Thyroid gland (tissue), 4 donors: ENCODE measurements around the gene NOS2. TPM values are rescaled to one million over a fixed set of nuclear protein-coding genes. Genes with fewer than 3 reads are reported as not detected.

Experiments used
- DNase-seq, 2 donors: peaks; one replicate each; pipeline ENCODE4 v3.0.0-alpha.2; 2019
- H3K27ac ChIP-seq, 3 donors: fragments of 200-600 bp; sonication (generic); 1 replicate in 2 of 3; 2 replicates in 1 of 3; pipeline ENCODE4 v1.5.1; 2016 to 2019; ENCODE audit warnings: mild to moderate bottlenecking in 1 of 3, moderate library complexity in 1 of 3
- H3K27me3 ChIP-seq: fragments of 200-600 bp; sonication (generic); one replicate; pipeline ENCODE4 v1.5.1; 2019
- H3K36me3 ChIP-seq, 2 donors: fragments of 200-600 bp; sonication (generic); one replicate each; pipeline ENCODE4 v1.5.1; 2016 to 2019
- H3K4me1 ChIP-seq, 2 donors: fragments of 200-600 bp; sonication (generic); one replicate each; pipeline ENCODE4 v1.5.1; 2017 to 2019
- H3K4me3 ChIP-seq, 3 donors: fragments of 200-600 bp; sonication (generic); replicated peaks in 1 of 3; 1 replicate in 2 of 3; 2 replicates in 1 of 3; pipeline ENCODE4 v1.5.1; 2016; ENCODE audit warnings: mild to moderate bottlenecking in 1 of 3
- H3K9me3 ChIP-seq: fragments of 200-600 bp; sonication (generic); one replicate; pipeline ENCODE4 v1.5.1; 2017
- POLR2A ChIP-seq, 2 donors: fragments of 450-650 bp; IDR thresholded peaks; one replicate each; pipeline ENCODE4 v1.6.1; 2017; ENCODE audit warnings: antibody characterized with exemption in 2 of 2, mild to moderate bottlenecking in 2 of 2, moderate library complexity in 1 of 2
- WGBS, 2 donors: methylation state at CpG; one replicate each; pipeline ENCODE4 v1.1.5; 2017; 5-methylcytosine and 5-hydroxymethylcytosine counted together
- intact Hi-C: fragments of 100-400 bp; cut with DNase I; formaldehyde crosslinking; loops from one replicate; pipeline ENCODE4 v1.15.1; 2023
- total RNA-seq, 4 donors: library from RNA; depleted of rRNA; stranded (reverse); fragments of >200 nt; gene quantifications; one replicate each; pipeline ENCODE4 v1.2.3, GENCODE V29; 2016
- TF ChIP-seq, protein P1 (sequence below), 6 experiments: fragments of 200-600 bp in 3 of 6; fragments of 450-650 bp in 3 of 6; sonication (generic) in 3 of 6; IDR thresholded peaks; one replicate each; pipeline ENCODE4 v1.5.1; 2016 to 2019; ENCODE audit warnings: antibody characterized with exemption in 6 of 6, mild to moderate bottlenecking in 2 of 6, inconsistent platforms in 1 of 6, moderate library complexity in 1 of 6

The NOS2 gene
- total RNA-seq, 4 donors from 2014 or later, result 0.22 to 1.1 TPM; not detected in 2

DNA sequence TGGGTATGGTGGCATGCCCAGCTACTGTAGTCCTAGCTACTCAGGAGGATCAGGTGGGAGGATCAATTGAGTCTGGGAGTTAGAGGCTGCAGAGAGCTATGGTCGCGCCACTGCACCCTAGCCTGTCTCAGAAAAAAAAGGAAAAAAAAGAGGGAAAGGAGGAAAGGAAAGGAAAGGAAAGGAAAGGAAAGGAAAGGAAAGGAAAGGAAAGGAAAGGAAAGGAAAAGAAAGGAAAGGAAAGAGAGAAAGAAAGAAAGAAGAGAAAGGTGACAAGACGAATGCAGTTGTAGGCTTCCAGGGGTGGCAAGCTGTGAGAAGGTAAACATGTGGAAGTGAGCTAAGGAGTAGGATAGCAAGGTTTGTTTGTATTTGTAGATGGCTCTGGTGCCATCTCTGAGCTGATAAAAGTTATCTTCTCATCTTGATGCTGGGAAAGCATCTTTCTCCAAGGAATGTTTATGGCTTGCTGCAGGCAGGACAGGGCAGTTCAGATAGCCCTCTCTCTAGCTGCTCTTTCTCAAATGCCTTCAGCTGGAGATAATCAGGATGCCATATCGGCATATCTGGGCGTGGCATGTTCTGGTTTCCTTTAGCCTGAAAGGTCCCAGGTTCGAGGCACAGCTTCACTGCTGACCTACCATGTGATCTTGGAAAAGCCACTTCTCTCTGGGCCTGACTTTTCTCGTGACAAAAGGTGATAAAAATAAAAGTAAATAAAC lies 2.8 kb upstream of the NOS2 start:
- no peak for DNase-seq
- no peak overlapping the region for H3K27ac ChIP-seq
- H3K27me3 ChIP-seq, result no peaks in the 10 kb centered on the region
- H3K4me1 ChIP-seq, result peaks cover 0 to 3% of the 10 kb centered on the region in 2 donors
- H3K36me3 ChIP-seq, result no peaks in the 10 kb centered on the region
- no peak for TF ChIP-seq POLR2A (IDR thresholded peaks at IDR 0.05)
- TF ChIP-seq, protein P1, sequence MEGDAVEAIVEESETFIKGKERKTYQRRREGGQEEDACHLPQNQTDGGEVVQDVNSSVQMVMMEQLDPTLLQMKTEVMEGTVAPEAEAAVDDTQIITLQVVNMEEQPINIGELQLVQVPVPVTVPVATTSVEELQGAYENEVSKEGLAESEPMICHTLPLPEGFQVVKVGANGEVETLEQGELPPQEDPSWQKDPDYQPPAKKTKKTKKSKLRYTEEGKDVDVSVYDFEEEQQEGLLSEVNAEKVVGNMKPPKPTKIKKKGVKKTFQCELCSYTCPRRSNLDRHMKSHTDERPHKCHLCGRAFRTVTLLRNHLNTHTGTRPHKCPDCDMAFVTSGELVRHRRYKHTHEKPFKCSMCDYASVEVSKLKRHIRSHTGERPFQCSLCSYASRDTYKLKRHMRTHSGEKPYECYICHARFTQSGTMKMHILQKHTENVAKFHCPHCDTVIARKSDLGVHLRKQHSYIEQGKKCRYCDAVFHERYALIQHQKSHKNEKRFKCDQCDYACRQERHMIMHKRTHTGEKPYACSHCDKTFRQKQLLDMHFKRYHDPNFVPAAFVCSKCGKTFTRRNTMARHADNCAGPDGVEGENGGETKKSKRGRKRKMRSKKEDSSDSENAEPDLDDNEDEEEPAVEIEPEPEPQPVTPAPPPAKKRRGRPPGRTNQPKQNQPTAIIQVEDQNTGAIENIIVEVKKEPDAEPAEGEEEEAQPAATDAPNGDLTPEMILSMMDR (IDR thresholded peaks at IDR 0.05), result no peak
- intact Hi-C loops, result no loop called here
- no peaks in the 10 kb centered on the region for H3K9me3 ChIP-seq
- H3K4me3 ChIP-seq, result no peak overlapping the region
- WGBS, 2 donors, result 80 to 82% methylated on average over 7 of the region's 7 CpGs

DNA sequence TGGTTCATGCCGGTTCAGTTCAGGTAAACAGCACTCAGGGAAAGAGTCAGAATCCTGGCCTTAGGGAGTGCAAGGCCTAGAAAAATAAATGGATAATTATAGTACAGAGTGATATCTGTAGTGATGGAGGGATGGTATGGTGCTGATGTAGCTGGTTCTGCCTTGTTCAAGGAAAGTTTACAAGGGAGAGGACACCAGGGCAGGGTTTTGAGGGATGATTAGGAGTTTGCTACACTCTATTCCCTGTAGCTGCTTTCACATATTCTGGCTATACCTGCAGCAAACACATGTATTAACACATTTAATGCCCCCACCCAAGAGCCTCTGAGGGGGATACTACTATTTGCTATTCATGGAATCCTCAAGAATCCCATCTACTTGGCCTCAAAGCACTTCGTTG lies 1.7 kb upstream of the NOS2 start:
- no peak for DNase-seq
- no peak for TF ChIP-seq POLR2A (IDR thresholded peaks at IDR 0.05)
- TF ChIP-seq, protein P1 (IDR thresholded peaks at IDR 0.05), result no peak
- Histone ChIP-seq H3K4me1 (no peaks in the 10 kb centered on the region), H3K27me3 (no peaks in the 10 kb centered on the region), H3K27ac (no peak overlapping the region), H3K36me3 (no peaks in the 10 kb centered on the region), H3K9me3 (no peaks in the 10 kb centered on the region), H3K4me3 (no peak overlapping the region)
- WGBS, 2 donors, result 86 to 88% methylated on average over 2 of the region's 2 CpGs
- intact Hi-C loops, result no loop called here

DNA sequence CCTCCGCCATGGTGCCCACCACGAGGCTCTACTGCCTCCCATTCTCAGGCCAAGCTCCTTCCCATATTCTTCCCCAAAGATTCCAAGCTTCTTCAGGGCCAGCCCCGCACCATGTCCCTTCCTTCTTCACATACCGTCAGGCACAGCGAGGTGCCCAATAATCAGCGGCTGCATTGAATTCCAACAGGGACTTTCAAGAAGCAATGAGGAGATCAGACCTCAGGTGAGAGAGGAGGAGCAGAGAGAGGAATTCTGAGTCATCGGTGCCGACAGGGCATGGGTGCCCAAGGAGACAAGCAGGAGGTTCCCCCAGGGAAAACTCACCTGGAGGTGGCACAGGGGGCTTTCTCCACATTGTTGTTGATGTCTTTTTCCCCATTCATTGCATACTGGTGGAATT lies 2.0 kb downstream of the NOS2 start:
- Histone ChIP-seq H3K4me1 (peaks cover 0 to 4% of the 10 kb centered on the region in 2 donors), H3K36me3 (no peaks in the 10 kb centered on the region), H3K9me3 (no peaks in the 10 kb centered on the region), H3K27ac (no peak overlapping the region), H3K4me3 (no peak overlapping the region), H3K27me3 (no peaks in the 10 kb centered on the region)
- WGBS, 2 donors, result 83 to 89% methylated on average over 8 of the region's 8 CpGs
- no peak for DNase-seq
- intact Hi-C loops, result no loop called here
- TF ChIP-seq, protein P1 (IDR thresholded peaks at IDR 0.05), result no peak

DNA sequence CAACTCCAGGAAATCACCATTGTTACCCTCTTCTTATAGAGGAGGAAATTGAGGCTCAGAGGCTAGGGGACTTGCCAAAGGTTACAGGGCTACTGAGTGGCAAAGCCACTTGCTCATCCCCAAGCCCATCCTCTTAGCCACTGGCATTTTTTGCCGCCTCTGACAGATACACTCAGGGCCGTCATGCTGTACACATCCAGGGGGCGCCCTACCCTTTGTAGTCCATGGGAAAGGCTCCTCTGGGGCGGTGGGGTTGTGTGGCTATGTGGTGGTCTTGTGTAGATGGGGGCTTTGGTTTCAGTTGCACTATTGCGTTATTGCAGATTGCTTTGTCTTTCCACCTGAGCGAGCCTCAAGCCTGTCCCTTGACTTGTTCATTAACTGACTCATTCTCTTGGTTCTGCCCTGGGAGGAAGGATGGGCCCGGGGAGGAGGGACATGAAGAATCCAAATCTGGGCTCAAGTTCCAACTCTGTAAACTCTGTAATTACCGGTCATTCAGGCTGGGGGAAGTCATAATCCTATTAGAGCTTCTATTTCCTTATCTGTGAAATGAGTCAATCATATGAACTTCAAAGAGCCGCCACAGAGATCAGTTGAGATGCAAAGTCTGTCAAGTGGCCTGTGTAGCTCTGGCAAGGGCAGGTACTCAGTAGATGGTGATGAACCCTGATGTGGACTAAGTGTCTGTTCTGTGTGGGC lies 2.8 kb downstream of the NOS2 start:
- H3K4me3 ChIP-seq, result no peak overlapping the region
- intact Hi-C loops, result no loop called here
- H3K27ac ChIP-seq, result no peak overlapping the region
- TF ChIP-seq POLR2A (IDR thresholded peaks at IDR 0.05), result no peak
- TF ChIP-seq, protein P1 (IDR thresholded peaks at IDR 0.05), result no peak
- H3K36me3 ChIP-seq, result no peaks in the 10 kb centered on the region
- WGBS, 2 donors, result 66 to 71% methylated on average over 9 of the region's 9 CpGs
- H3K4me1 ChIP-seq, result peaks cover 0 to 9% of the 10 kb centered on the region in 2 donors
- no peak for DNase-seq
- H3K9me3 ChIP-seq, result no peaks in the 10 kb centered on the region
- H3K27me3 ChIP-seq, result peaks cover 5% of the 10 kb centered on the region

DNA sequence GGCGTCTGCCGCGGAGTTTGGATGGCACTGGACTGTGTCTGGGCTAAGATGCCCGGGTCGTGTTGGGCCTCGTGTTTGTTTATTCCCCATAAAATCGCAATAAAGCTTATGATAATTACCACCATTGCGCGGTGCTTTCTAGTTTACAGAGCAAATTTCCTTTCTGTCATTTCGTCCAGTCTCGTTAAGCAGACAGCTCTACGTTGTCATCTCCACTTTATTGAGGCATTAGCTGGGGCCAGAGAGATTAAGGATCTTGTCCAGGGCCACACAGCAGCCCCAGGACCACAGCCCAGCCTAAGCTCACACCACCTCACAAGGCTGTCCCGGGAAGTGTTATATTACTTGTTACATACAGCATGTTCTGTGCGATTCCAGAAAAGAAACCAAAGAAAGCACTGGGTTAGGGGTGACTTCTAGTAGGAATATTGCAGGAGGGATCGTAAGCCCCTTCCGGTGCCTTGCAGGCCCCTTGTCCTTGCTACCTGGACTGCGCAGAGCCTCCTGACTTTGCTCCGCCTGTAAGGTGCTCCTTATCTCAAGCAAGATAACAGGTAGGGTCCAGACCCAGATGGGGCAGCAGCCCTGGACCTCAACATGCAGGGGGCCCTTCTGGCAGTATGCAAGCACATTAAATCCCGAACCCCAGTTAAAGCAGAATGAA lies 6.3 kb downstream of the NOS2 start:
- WGBS, 2 donors, result 33 to 38% methylated on average over 19 of the region's 19 CpGs
- peaks cover 0 to 9% of the 10 kb centered on the region in 2 donors for H3K4me1 ChIP-seq
- intact Hi-C loops, result no loop called here
- TF ChIP-seq, protein P1 (IDR thresholded peaks at IDR 0.05), result no peak
- no peak for TF ChIP-seq POLR2A (IDR thresholded peaks at IDR 0.05)
- H3K9me3 ChIP-seq, result no peaks in the 10 kb centered on the region
- no peak overlapping the region for H3K27ac ChIP-seq
- H3K4me3 ChIP-seq, result peak overlapping the region in 1 of 3 donors; percentile 12
- peaks cover 5% of the 10 kb centered on the region for H3K27me3 ChIP-seq
- DNase-seq, result no peak
- no peaks in the 10 kb centered on the region for H3K36me3 ChIP-seq
